Hematopoietic multipotent progenitor cell treated with erythropoietin and hydrocortisone succinate and interleukin-3 and kit ligand, for 6 days (in vitro differentiated cells): ENCODE measurements around the gene USP12.
"Not testable (repeated sequence)": the region's sequence is repeated elsewhere in the genome, so short reads cannot be mapped to it uniquely, and the experiment has no call there.

Experiments used
- DNase-seq: peaks from one replicate; pipeline ENCODE4 v3.0.0-alpha.2; 2015

Gene USP12

GRCh38 chr13:27147530-27148170 is 24.0 kb downstream of the USP12 start:
- no peak for DNase-seq

- DNase-seq: peak; percentile 35
These were observed 29.9 kb downstream of the USP12 start for GRCh38 chr13:27141746-27142145.

GRCh38 chr13:27141159-27141558 is 30.5 kb downstream of the USP12 start:
- DNase-seq: not testable (repeated sequence)

GRCh38 chr13:27140060-27140459 is 31.6 kb downstream of the USP12 start:
- DNase-seq: no peak

GRCh38 chr13:27139565-27139964 is 32.0 kb downstream of the USP12 start:
- no peak for DNase-seq

GRCh38 chr13:27138457-27139093 is 33.0 kb downstream of the USP12 start:
- DNase-seq: peak; percentile 88

GRCh38 chr13:27137759-27138158 is 33.9 kb downstream of the USP12 start:
- DNase-seq: peak; percentile 26

- DNase-seq: no peak
These were observed 36.6 kb downstream of the USP12 start for GRCh38 chr13:27135023-27135422.

GRCh38 chr13:27133889-27134288 is 37.7 kb downstream of the USP12 start:
- DNase-seq: no peak

GRCh38 chr13:27132538-27132937 is 39.1 kb downstream of the USP12 start:
- no peak for DNase-seq

- DNase-seq: no peak
These were observed 39.7 kb downstream of the USP12 start for GRCh38 chr13:27131906-27132305.

GRCh38 chr13:27130979-27131623 is 40.5 kb downstream of the USP12 start:
- no peak for DNase-seq

GRCh38 chr13:27130223-27130978 is 41.2 kb downstream of the USP12 start:
- DNase-seq: no peak

- no peak for DNase-seq
These were observed 42.6 kb downstream of the USP12 start for GRCh38 chr13:27128825-27129627.

- no peak for DNase-seq
These were observed 44.8 kb downstream of the USP12 start for GRCh38 chr13:27126859-27127258.

- DNase-seq: peak; percentile 82
These were observed 46.0 kb downstream of the USP12 start for GRCh38 chr13:27125357-27126282.

- no peak for DNase-seq
These were observed 47.0 kb downstream of the USP12 start for GRCh38 chr13:27124571-27124970.

GRCh38 chr13:27123445-27123844 is 48.2 kb downstream of the USP12 start:
- not testable (repeated sequence) for DNase-seq

GRCh38 chr13:27122036-27122435 is 49.6 kb downstream of the USP12 start:
- DNase-seq: no peak

GRCh38 chr13:27120811-27121210 is 50.8 kb downstream of the USP12 start:
- DNase-seq: no peak

- no peak for DNase-seq
These were observed 51.6 kb downstream of the USP12 start for GRCh38 chr13:27120011-27120410.
